ENCODE data around the gene DIRAS1. TPM values are rescaled to one million over a fixed set of nuclear protein-coding genes. Genes with fewer than 3 reads are reported as not detected.

DIRAS1 gene
- total RNA-seq, 2 experiments from 2014 or later, result not detected

- ATAC-seq (no peak), DNase-seq (no peak)
- peaks cover 6% of the 10 kb centered on the region for H3K4me1 Mint-ChIP-seq (ENCODE audit: low read depth)
- no peaks in the 10 kb centered on the region for H3K36me3 Mint-ChIP-seq (ENCODE audit: low read depth)
- ChIA-PET POLR2A (no interaction called here), CTCF (interaction anchor here (0.8 to 1.4 kb wide), 2 partner anchors 15 to 74 kb away, joined by 3 to 4 read pairs; no protein-coding TSS in a partner anchor)
- H3K9me3 Mint-ChIP-seq (ENCODE audit: insufficient read depth), result no peaks in the 10 kb centered on the region
- no peak overlapping the region for H3K4me3 Mint-ChIP-seq
- no peak overlapping the region for H3K27ac Mint-ChIP-seq
- H3K27me3 Mint-ChIP-seq (ENCODE audit: low read depth), result peaks cover 25% of the 10 kb centered on the region
These were observed 1.6 kb upstream of the DIRAS1 start for GRCh38 chr19:2722541-2723344.

GRCh38 chr19:2721570-2722540 lies 683 bp upstream of the DIRAS1 start:
- CTCF ChIA-PET, result interaction anchor here (0.8 to 1.4 kb wide), 2 partner anchors 14 to 73 kb away, joined by 3 to 4 read pairs; no protein-coding TSS in a partner anchor
- Mint-ChIP-seq H3K4me3 (no peak overlapping the region), H3K4me1 (ENCODE audit: low read depth) (peaks cover 2% of the 10 kb centered on the region), H3K9me3 (ENCODE audit: insufficient read depth) (no peaks in the 10 kb centered on the region), H3K36me3 (ENCODE audit: low read depth) (no peaks in the 10 kb centered on the region), H3K27ac (no peak overlapping the region), H3K27me3 (ENCODE audit: low read depth) (peaks cover 23% of the 10 kb centered on the region)
- ATAC-seq (no peak), DNase-seq (no peak)
- POLR2A ChIA-PET, result no interaction called here

DNA sequence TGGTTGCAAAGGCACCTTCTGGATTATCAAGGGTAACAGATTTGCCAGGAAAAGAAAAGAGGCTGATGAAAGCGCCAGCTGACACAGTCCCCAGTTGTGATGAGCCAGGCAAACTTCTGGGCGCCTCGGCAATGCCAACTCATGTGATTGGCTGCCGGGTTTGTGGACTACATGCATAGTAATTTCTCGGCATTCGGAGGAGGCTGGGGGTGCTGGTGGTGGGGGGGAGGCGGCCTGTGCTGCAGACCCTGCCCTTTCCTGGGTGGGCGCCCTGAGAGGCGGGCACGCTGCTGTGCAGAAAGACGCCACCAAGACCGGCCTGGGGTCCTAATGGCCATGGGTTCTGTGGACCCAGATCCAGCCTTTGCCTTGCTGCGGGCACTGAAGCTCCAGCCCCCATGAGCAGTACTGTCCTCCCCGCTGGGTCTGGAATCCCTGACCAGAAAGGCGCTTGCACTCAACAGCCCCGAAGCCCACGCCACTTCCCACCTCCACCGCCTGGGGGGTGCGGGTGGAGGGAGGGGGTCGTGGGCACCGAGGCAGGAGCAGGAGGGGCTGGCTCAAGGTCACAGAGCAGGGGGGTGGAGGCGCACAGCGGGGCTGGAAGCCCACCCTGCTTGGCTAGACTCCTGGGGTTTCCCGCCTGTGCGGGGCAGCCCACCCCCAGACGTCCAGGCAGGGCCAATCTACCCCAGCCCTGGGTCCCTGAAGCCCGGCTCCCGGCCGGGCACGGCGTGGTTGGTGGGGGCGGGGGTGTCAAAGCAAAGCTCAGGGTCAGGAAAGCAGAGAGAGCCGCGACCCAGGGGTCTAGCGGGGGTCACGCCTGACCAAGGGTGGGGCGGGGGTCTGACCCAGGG lies 1.0 kb downstream of the DIRAS1 start:
- ATAC-seq (no peak), DNase-seq (no peak)
- Mint-ChIP-seq H3K9me3 (ENCODE audit: insufficient read depth) (peaks cover 5% of the 10 kb centered on the region), H3K4me3 (no peak overlapping the region), H3K4me1 (ENCODE audit: low read depth) (no peaks in the 10 kb centered on the region), H3K27me3 (ENCODE audit: low read depth) (peaks cover 19% of the 10 kb centered on the region), H3K27ac (no peak overlapping the region), H3K36me3 (ENCODE audit: low read depth) (peaks cover 3% of the 10 kb centered on the region)
- POLR2A ChIA-PET, result no interaction called here
- CTCF ChIA-PET, result no interaction called here

- H3K27ac Mint-ChIP-seq, result no peak overlapping the region
- no peaks in the 10 kb centered on the region for H3K4me1 Mint-ChIP-seq (ENCODE audit: low read depth)
- no peak overlapping the region for H3K4me3 Mint-ChIP-seq
- DNase-seq, result no peak
- peaks cover 3% of the 10 kb centered on the region for H3K36me3 Mint-ChIP-seq (ENCODE audit: low read depth)
- ChIA-PET CTCF (no interaction called here), POLR2A (no interaction called here)
- peaks cover 19% of the 10 kb centered on the region for H3K27me3 Mint-ChIP-seq (ENCODE audit: low read depth)
- H3K9me3 Mint-ChIP-seq (ENCODE audit: insufficient read depth), result peaks cover 8% of the 10 kb centered on the region
- ATAC-seq, result no peak
These were observed 1.9 kb downstream of the DIRAS1 start for GRCh38 chr19:2719232-2719735.

DNA sequence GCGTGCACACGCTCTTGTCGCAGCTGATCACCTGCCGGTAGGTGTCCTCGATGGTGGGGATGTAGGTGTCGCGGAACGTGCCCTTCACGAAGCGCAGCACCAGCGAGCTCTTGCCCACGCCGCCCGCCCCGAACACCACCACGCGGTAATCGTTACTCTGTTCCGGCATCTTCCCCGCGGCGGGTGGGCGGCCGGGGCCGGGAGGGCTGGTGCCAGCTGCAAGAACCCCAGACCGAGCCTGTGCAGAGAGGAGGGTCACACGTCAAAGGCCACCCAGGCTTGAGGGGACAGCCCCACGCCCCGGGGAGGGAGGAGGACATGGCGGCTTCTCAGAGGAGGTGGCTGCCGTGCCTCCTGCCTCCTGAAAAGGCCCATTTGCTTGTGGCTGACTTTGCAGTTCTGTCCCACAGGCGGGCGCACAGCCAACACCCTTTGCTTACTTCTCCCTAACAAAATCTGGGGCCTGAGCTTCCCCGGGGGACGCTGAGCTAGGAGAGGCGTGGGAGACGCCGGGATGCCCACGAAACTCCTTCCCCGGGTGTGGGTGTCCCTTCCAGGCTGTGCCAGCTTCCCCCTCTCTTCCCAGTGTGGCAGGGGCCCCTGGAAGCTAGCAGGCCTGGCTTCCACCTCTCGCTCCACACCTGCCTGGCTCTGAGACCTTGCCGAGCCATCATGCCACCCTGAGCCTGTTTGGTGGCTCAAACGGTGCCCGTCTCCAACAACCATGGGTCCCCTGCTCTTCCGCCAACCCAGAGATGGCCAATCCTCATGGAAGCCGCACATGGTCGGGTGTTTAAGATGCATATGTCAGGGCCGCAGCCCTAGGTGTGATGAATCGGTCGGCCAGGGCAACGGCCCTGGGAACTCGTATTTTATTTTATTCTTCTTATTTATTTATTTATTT lies 3.3 kb downstream of the DIRAS1 start:
- Mint-ChIP-seq H3K27ac (no peak overlapping the region), H3K36me3 (ENCODE audit: low read depth) (peaks cover 3% of the 10 kb centered on the region), H3K9me3 (ENCODE audit: insufficient read depth) (peaks cover 8% of the 10 kb centered on the region), H3K27me3 (ENCODE audit: low read depth) (peaks cover 19% of the 10 kb centered on the region), H3K4me1 (ENCODE audit: low read depth) (no peaks in the 10 kb centered on the region), H3K4me3 (no peak overlapping the region)
- ChIA-PET POLR2A (no interaction called here), CTCF (no interaction called here)
- DNase-seq (no peak), ATAC-seq (no peak)

- H3K4me3 Mint-ChIP-seq, result no peak overlapping the region
- no peak overlapping the region for H3K27ac Mint-ChIP-seq
- ChIA-PET CTCF (interaction anchor here (0.6 kb wide), 1 partner anchor 27 kb away, joined by 4 read pairs; no protein-coding TSS in a partner anchor), POLR2A (no interaction called here)
- peaks cover 3% of the 10 kb centered on the region for H3K36me3 Mint-ChIP-seq (ENCODE audit: low read depth)
- ATAC-seq, result no peak
- no peak for DNase-seq
- peaks cover 14% of the 10 kb centered on the region for H3K27me3 Mint-ChIP-seq (ENCODE audit: low read depth)
- peaks cover 8% of the 10 kb centered on the region for H3K9me3 Mint-ChIP-seq (ENCODE audit: insufficient read depth)
- no peaks in the 10 kb centered on the region for H3K4me1 Mint-ChIP-seq (ENCODE audit: low read depth)
These were observed 4.2 kb downstream of the DIRAS1 start for GRCh38 chr19:2716722-2717637.

GRCh38 chr19:2716275-2716650 lies 4.9 kb downstream of the DIRAS1 start:
- Mint-ChIP-seq H3K4me1 (ENCODE audit: low read depth) (no peaks in the 10 kb centered on the region), H3K9me3 (ENCODE audit: insufficient read depth) (peaks cover 8% of the 10 kb centered on the region), H3K27me3 (ENCODE audit: low read depth) (peaks cover 10% of the 10 kb centered on the region), H3K36me3 (ENCODE audit: low read depth) (peaks cover 3% of the 10 kb centered on the region), H3K27ac (no peak overlapping the region), H3K4me3 (no peak overlapping the region)
- DNase-seq (no peak), ATAC-seq (no peak)
- CTCF ChIA-PET, result no interaction called here
- POLR2A ChIA-PET, result no interaction called here

DNA sequence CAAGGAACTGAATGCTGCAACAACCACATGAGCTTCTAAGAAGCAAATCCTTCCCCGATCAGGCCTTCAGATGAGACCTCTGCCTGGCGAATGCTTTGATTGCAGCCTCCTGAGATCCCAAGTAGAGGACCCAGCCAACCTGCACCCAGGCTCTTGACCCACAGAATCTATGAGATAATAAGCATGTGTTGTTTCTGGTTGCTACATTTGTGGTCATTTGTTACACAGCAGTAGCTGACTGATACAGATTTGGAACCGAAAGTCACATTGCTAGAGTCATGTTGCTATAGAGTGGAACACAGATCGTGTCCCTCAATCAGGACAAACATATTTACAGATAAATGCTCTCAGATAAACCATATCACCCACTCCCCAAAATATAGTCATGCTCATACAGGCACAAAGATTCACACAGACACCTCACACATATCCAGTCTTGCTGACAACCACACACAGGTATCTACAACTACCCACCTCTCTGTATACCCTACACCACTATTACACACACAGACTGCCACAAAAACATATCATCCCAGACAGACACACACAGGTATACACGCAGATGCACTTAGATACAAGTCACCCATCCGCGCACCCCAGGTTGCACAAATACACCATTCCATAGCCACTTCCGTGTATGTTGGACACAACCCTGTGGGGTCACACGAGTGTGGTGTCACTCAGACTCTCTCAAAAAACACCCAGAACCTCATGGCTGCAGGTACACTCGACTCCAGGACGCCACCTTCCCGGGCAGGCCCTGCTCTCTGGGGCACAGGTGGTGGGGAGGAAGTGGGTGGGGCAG lies 5.5 kb downstream of the DIRAS1 start:
- Mint-ChIP-seq H3K9me3 (ENCODE audit: insufficient read depth) (peaks cover 8% of the 10 kb centered on the region), H3K27ac (no peak overlapping the region), H3K36me3 (ENCODE audit: low read depth) (peaks cover 3% of the 10 kb centered on the region), H3K4me1 (ENCODE audit: low read depth) (no peaks in the 10 kb centered on the region), H3K27me3 (ENCODE audit: low read depth) (peaks cover 10% of the 10 kb centered on the region), H3K4me3 (no peak overlapping the region)
- no peak for ATAC-seq
- no peak for DNase-seq
- ChIA-PET CTCF (no interaction called here), POLR2A (no interaction called here)

DNA sequence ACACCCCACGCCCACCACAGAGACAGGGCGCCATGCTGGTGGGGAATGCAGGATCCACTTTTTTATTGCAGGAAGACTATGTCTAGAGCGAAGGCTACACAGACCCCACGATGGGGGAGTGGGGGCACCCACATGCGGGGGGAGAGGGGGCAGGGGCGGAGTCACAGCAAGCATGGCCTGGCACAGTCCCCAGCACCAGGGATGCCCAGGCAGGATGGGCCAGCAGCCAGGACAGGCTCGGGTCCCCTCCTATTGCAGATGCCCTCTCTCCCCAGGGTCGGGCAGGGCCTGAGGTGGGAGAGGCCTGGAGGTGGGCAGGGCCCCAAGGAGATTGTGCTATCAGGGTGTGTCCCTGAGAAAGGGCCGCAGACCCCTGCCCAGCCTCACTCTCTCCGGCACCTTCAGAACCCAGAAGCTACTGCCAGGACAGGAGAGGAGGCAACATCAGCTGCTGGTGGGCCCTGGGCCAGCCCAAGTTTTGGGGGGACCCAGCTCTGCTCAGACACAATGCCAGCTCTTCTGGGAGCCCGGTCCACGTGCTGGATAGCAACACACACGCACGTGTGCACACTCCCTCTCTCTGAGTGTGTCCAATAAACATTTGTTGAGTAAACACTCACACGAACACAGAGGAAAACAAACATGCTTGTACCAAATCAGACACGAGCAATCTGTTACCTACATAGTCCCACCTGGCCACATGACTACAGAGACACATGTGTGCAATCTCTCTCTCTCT lies 6.5 kb downstream of the DIRAS1 start:
- DNase-seq (no peak), ATAC-seq (no peak)
- Mint-ChIP-seq H3K27me3 (ENCODE audit: low read depth) (peaks cover 4% of the 10 kb centered on the region), H3K9me3 (ENCODE audit: insufficient read depth) (peaks cover 8% of the 10 kb centered on the region), H3K4me3 (no peak overlapping the region), H3K27ac (no peak overlapping the region), H3K4me1 (ENCODE audit: low read depth) (no peaks in the 10 kb centered on the region), H3K36me3 (ENCODE audit: low read depth) (peaks cover 3% of the 10 kb centered on the region)
- CTCF ChIA-PET, result no interaction called here
- POLR2A ChIA-PET, result no interaction called here

Measured in activated CD8-positive, alpha-beta T cell treated with anti-CD3 and anti-CD28 coated beads, Interleukin-2, amount 10 ng/mL, durations not matched to agents 7 days and 5 days (primary cell).